IMR-90 (cell line): ENCODE results near the gene EFNB2. TPM values are rescaled to one million over a fixed set of nuclear protein-coding genes. Genes with fewer than 3 reads are reported as not detected.

Experiments
- ATAC-seq: fragments of 200-7000 bp; cut with Tn5 transposase; 2 replicates; pipeline ENCODE4 v1.9.1; 2020; ENCODE audit warnings: low read depth, mild to moderate bottlenecking, moderate library complexity
- BruUV-seq: library from RNA; stranded (reverse); fragments of 400-500 nt; replicated peaks from 2 replicates; lab custom pipeline; 2021; lab: Mats Ljungman, UMichigan
- CTCF ChIA-PET: fragments of 300-600 bp; formaldehyde crosslinking; extraction: SDS; loops from one replicate; lab custom pipeline; 2021; ENCODE audit warnings: antibody characterized with exemption; lab: Yijun Ruan, JAX
- POLR2A ChIA-PET: fragments of 300-600 bp; sonication (Branson Sonifier 250); formaldehyde crosslinking; loops from one replicate; lab custom pipeline; 2022; ENCODE audit warnings: antibody characterized with exemption; ENCODE audit not compliant: unreplicated experiment; lab: Charles Lee
- DNase-seq: peaks from one replicate; pipeline ENCODE4 v3.0.0; 2013
- H2AFZ ChIP-seq: replicated peaks from 2 replicates; pipeline ENCODE3; 2013; ENCODE audit warnings: low read length, mild to moderate bottlenecking; ENCODE audit not compliant: poor library complexity
- H2AK5ac ChIP-seq: 2 replicates; pipeline ENCODE4 v1.6.1; 2013; ENCODE audit warnings: low read depth, low read length, inconsistent platforms
- H2AK9ac ChIP-seq: replicated peaks from 2 replicates; pipeline ENCODE3; 2013; ENCODE audit warnings: mild to moderate bottlenecking, low read depth, low read length, moderate library complexity; ENCODE audit not compliant: poor library complexity
- H2BK120ac ChIP-seq: 2 replicates; pipeline ENCODE4 v1.6.1; 2013; ENCODE audit warnings: low read depth, low read length, inconsistent platforms
- H2BK15ac ChIP-seq: 3 replicates; pipeline ENCODE4 v1.6.1; 2013; ENCODE audit warnings: low read depth, low read length, inconsistent platforms
- H2BK20ac ChIP-seq: 2 replicates; pipeline ENCODE4 v1.6.1; 2013; ENCODE audit warnings: low read depth, mild to moderate bottlenecking, inconsistent platforms, low read length, moderate library complexity
- H2BK5ac ChIP-seq: 2 replicates; pipeline ENCODE4 v1.6.1; 2013; ENCODE audit warnings: mild to moderate bottlenecking, low read depth, low read length, inconsistent platforms; ENCODE audit not compliant: poor library complexity, severe bottlenecking
- H3K14ac ChIP-seq: replicated peaks from 2 replicates; pipeline ENCODE4 v1.6.1; 2013; ENCODE audit warnings: low read depth, low read length, inconsistent platforms
- H3K18ac ChIP-seq: 2 replicates; pipeline ENCODE4 v1.6.1; 2013; ENCODE audit warnings: low read depth, low read length, control low read depth
- H3K23ac ChIP-seq: 2 replicates; pipeline ENCODE4 v1.6.1; 2013; ENCODE audit warnings: low read depth, low read length, inconsistent platforms
- H3K27ac ChIP-seq: 2 replicates; pipeline ENCODE4 v1.5.1; 2013; ENCODE audit warnings: mild to moderate bottlenecking, control low read depth, low read length; ENCODE audit not compliant: insufficient read depth
- H3K27me3 ChIP-seq: 2 replicates; pipeline ENCODE4 v1.6.1; 2013; ENCODE audit warnings: low read length; ENCODE audit not compliant: control insufficient read depth, insufficient read depth
- H3K36me3 ChIP-seq: 2 replicates; pipeline ENCODE4 v1.6.1; 2013; ENCODE audit warnings: low read length, mixed read lengths; ENCODE audit not compliant: control insufficient read depth, insufficient read depth
- H3K4ac ChIP-seq: 2 replicates; pipeline ENCODE4 v1.6.1; 2013; ENCODE audit warnings: low read depth, low read length, inconsistent platforms
- H3K4me1 ChIP-seq: 2 replicates; pipeline ENCODE4 v1.6.1; 2013; ENCODE audit warnings: low read length, mixed read lengths; ENCODE audit not compliant: control insufficient read depth, insufficient read depth
- H3K4me2 ChIP-seq: 2 replicates; pipeline ENCODE4 v1.6.1; 2013; ENCODE audit warnings: low read depth, mild to moderate bottlenecking, control low read depth, low read length, moderate library complexity
- H3K4me3 ChIP-seq: 2 replicates; pipeline ENCODE4 v1.5.1; 2013; ENCODE audit warnings: low read depth, mild to moderate bottlenecking, control low read depth, low read length, moderate library complexity; ENCODE audit not compliant: insufficient read depth
- H3K56ac ChIP-seq: 2 replicates; pipeline ENCODE4 v1.6.1; 2013; ENCODE audit warnings: low read length, inconsistent platforms; ENCODE audit not compliant: insufficient read depth; ENCODE audit errors: extremely low read depth
- H3K79me1 ChIP-seq, 2 experiments: 2 replicates each; pipeline ENCODE4 v1.6.1; 2013; ENCODE audit warnings: low read length in 2 of 2, inconsistent platforms in 1 of 2, low read depth in 1 of 2
- H3K9ac ChIP-seq: 2 replicates; pipeline ENCODE4 v1.6.1; 2013; ENCODE audit warnings: low read depth, low read length, control low read depth
- H3K9me1 ChIP-seq: 2 replicates; pipeline ENCODE4 v1.6.1; 2013; ENCODE audit warnings: low read length, inconsistent platforms; ENCODE audit not compliant: insufficient read depth
- H3K9me3 ChIP-seq: 2 replicates; pipeline ENCODE4 v1.6.1; 2013; ENCODE audit warnings: low read length; ENCODE audit not compliant: control insufficient read depth, insufficient read depth
- H4K20me1 ChIP-seq: 2 replicates; pipeline ENCODE4 v1.6.1; 2013; ENCODE audit warnings: low read length, inconsistent platforms; ENCODE audit not compliant: insufficient read depth
- H4K5ac ChIP-seq: 2 replicates; pipeline ENCODE4 v1.6.1; 2013; ENCODE audit warnings: mild to moderate bottlenecking, low read depth, low read length, control low read depth
- H4K8ac ChIP-seq, 2 experiments: 2 replicates each; pipeline ENCODE4 v1.6.1; 2013; ENCODE audit warnings: low read depth in 2 of 2, low read length in 2 of 2, control low read depth in 1 of 2, inconsistent platforms in 1 of 2
- H4K91ac ChIP-seq: 2 replicates; pipeline ENCODE4 v1.6.1; 2013; ENCODE audit warnings: low read depth, low read length, inconsistent platforms; ENCODE audit not compliant: insufficient read depth
- BHLHE40 ChIP-seq: fragments of 150-350 bp; IDR thresholded peaks from 2 replicates; pipeline ENCODE4 v1.6.1; 2016; ENCODE audit warnings: mild to moderate bottlenecking, low read depth, low read length
- CEBPB ChIP-seq: IDR thresholded peaks from 2 replicates; pipeline ENCODE4 v1.6.1; 2012; ENCODE audit warnings: low read depth, low read length, improper control_type of control experiment
- CHD1 ChIP-seq: IDR thresholded peaks from 2 replicates; pipeline ENCODE4 v1.6.1; 2012; ENCODE audit warnings: low read depth, low read length, improper control_type of control experiment
- ELK1 ChIP-seq: fragments of 150-350 bp; IDR thresholded peaks from 2 replicates; pipeline ENCODE4 v1.6.1; 2016; ENCODE audit warnings: low read depth, mild to moderate bottlenecking, low read length, moderate library complexity, borderline replicate concordance
- FOS ChIP-seq: fragments of 150-350 bp; IDR thresholded peaks from 2 replicates; pipeline ENCODE4 v1.6.1; 2016; ENCODE audit warnings: low read depth, low read length
- MAFK ChIP-seq: IDR thresholded peaks from 2 replicates; pipeline ENCODE4 v1.6.1; 2012; ENCODE audit warnings: low read depth, low read length, improper control_type of control experiment
- MAZ ChIP-seq: IDR thresholded peaks from 2 replicates; pipeline ENCODE4 v1.6.1; 2012; ENCODE audit warnings: low read depth, mild to moderate bottlenecking, low read length, improper control_type of control experiment, moderate library complexity, borderline replicate concordance
- MXI1 ChIP-seq: IDR thresholded peaks from 2 replicates; pipeline ENCODE4 v1.6.1; 2012; ENCODE audit warnings: low read depth, mild to moderate bottlenecking, low read length, moderate library complexity, borderline replicate concordance
- NFE2L2 ChIP-seq: fragments of 150-350 bp; IDR thresholded peaks from 2 replicates; pipeline ENCODE4 v1.6.1; 2016; ENCODE audit warnings: low read depth, mild to moderate bottlenecking, low read length
- POLR2A ChIP-seq: IDR thresholded peaks from 2 replicates; pipeline ENCODE4 v1.6.1; 2012; ENCODE audit warnings: mild to moderate bottlenecking, low read depth, low read length
- RAD21 ChIP-seq: IDR thresholded peaks from 2 replicates; pipeline ENCODE4 v1.6.1; 2012; ENCODE audit warnings: low read length, improper control_type of control experiment
- RCOR1 ChIP-seq: IDR thresholded peaks from 2 replicates; pipeline ENCODE4 v1.6.1; 2012; ENCODE audit warnings: mild to moderate bottlenecking, low read length, improper control_type of control experiment; ENCODE audit not compliant: insufficient replicate concordance
- RFX5 ChIP-seq: IDR thresholded peaks from 2 replicates; pipeline ENCODE4 v1.8.0; 2012; ENCODE audit warnings: low read depth, mild to moderate bottlenecking, low read length, moderate library complexity
- SMC3 ChIP-seq: fragments of 150-350 bp; IDR thresholded peaks from 2 replicates; pipeline ENCODE4 v1.6.1; 2016; ENCODE audit warnings: low read depth, mild to moderate bottlenecking, antibody characterized with exemption, low read length, moderate library complexity
- WGBS, 2 experiments: methylation state at CpG; one replicate each; pipeline versions ENCODE4 v1.1.5 to v1.1.7; 2013; ENCODE audit warnings: missing lambda C conversion rate in 2 of 2; ENCODE audit not compliant: insufficient read length in 1 of 2; ENCODE audit errors: extremely low coverage in 2 of 2; 5-methylcytosine and 5-hydroxymethylcytosine counted together
- dilution Hi-C: fragments of 300-500 bp; cut with HindIII; formaldehyde crosslinking; loops from one replicate; pipeline ENCODE4 v1.14.3; 2018; ENCODE audit warnings: low sequenced_read_pairs; ENCODE audit not compliant: unreplicated experiment
- in situ Hi-C: fragments of 300-500 bp; cut with MboI; formaldehyde crosslinking; loops from 3 replicates; pipeline ENCODE4 v1.14.3; 2019; ENCODE audit warnings: low sequenced_read_pairs, inconsistent platforms, mixed read lengths
- intact Hi-C: fragments of 100-400 bp; cut with micrococcal nuclease; formaldehyde crosslinking; loops from 2 replicates; pipeline ENCODE4 v1.10.0; 2022
- polyA plus RNA-seq, 3 experiments: library from polyadenylated mRNA; depleted of rRNA; stranded (reverse); fragments of >200 nt; gene quantifications; 2 replicates each; pipeline ENCODE4 v1.2.3, GENCODE V29; 2012; ENCODE audit warnings: low replicate concordance in 1 of 3
- total RNA-seq: library from RNA; depleted of rRNA; stranded (reverse); fragments of >200 nt; gene quantifications from 2 replicates; pipeline ENCODE4 v1.2.3, GENCODE V29; 2012

The EFNB2 gene
- total and polyA plus RNA-seq, 2 of the 4 experiments (the other 2 are of a cell fraction) = 5.4 to 6.0 TPM

GRCh38 chr13:106528718-106529414 is 6.6 kb downstream of the EFNB2 start (continued):
- no peak for TF ChIP-seq CEBPB

- Histone ChIP-seq H2AK9ac (no peak overlapping the region), H3K4me1 (peaks cover 8% of the 10 kb centered on the region; the same call in 1 of the 2 replicates), H3K27ac (no peak overlapping the region), H4K8ac (no peak overlapping the region), H3K56ac (no peak overlapping the region), H4K91ac (no peak overlapping the region), H3K14ac (no peak overlapping the region), H4K5ac (no peak overlapping the region), H2BK5ac (no peak overlapping the region), H3K4ac (no peak overlapping the region), H2AFZ (no peak overlapping the region), H3K79me1 (peaks cover 19 to 56% of the 10 kb centered on the region in 2 experiments; a peak in 3 of 4 replicates), H3K4me3 (no peak overlapping the region), H2BK20ac (no peak overlapping the region), H3K18ac (no peak overlapping the region), H3K9me3 (no peaks in the 10 kb centered on the region), H4K20me1 (no peaks in the 10 kb centered on the region), H3K23ac (no peak overlapping the region), H2AK5ac (no peak overlapping the region), H3K27me3 (no peaks in the 10 kb centered on the region), H3K36me3 (no peaks in the 10 kb centered on the region), H2BK120ac (no peak overlapping the region), H3K4me2 (no peak overlapping the region), H2BK15ac (no peak overlapping the region), H3K9ac (no peak overlapping the region), H3K9me1 (no peaks in the 10 kb centered on the region)
- no TSS peak for BruUV-seq
- ATAC-seq (no peak), DNase-seq (no peak)
- dilution Hi-C loops (no loop called here), in situ Hi-C loops (loop anchor here (25.0 kb wide), 2 partner anchors 1091 to 1191 kb away; no protein-coding TSS in a partner anchor), intact Hi-C loops (loop anchor here (2.0 kb wide), 1 partner anchor 613 kb away; no protein-coding TSS in a partner anchor)
- POLR2A ChIA-PET = interaction anchor here (0.5 kb wide), 1 partner anchor 230 kb away, joined by 3 read pairs; no protein-coding TSS in a partner anchor
- CTCF ChIA-PET = no interaction called here
- no CpG with 5 or more reads among the region's 2 CpGs for WGBS, 2 experiments
- TF ChIP-seq MXI1 (no peak), CEBPB (no peak), CHD1 (no peak), BHLHE40 (no peak), RFX5 (no peak), RAD21 (no peak), NFE2L2 (no peak), RCOR1 (no peak), MAFK (no peak), POLR2A (no peak), FOS (no peak), ELK1 (no peak), SMC3 (no peak), MAZ (no peak)
Measured at GRCh38 chr13:106527826-106528225, 7.6 kb downstream of the EFNB2 start.
